ENCODE data around the gene NINJ1. TPM values are rescaled to one million over a fixed set of nuclear protein-coding genes. Genes with fewer than 3 reads are reported as not detected.

NINJ1 gene
- total and polyA plus RNA-seq, 2 of the 8 experiments (the other 6 are each of a cell fraction or from before 2014, with no cell fraction given), result 28.2 to 65.6 TPM

GRCh38 chr9:93114169-93114983 lies 19.7 kb downstream of the NINJ1 start (continued):
- TF ChIP-seq CEBPB (IDR thresholded peaks at IDR 0.05; ENCODE audit: low read depth, low read length), result no peak

All from H1 (cell line).